GM21717 (cell line): ENCODE data around the gene ABCF1.
"Not testable (repeated sequence)": the region's sequence is repeated elsewhere in the genome, so short reads cannot be mapped to it uniquely, and the experiment has no call there.

ENCODE experiments used
- ATAC-seq: cut with Tn5 transposase; IDR thresholded peaks from one replicate; pipeline ENCODE4 v1.9.1; 2021; ENCODE audit warnings: mild to moderate bottlenecking, moderate library complexity; ENCODE audit not compliant: unreplicated experiment

Gene ABCF1

DNA sequence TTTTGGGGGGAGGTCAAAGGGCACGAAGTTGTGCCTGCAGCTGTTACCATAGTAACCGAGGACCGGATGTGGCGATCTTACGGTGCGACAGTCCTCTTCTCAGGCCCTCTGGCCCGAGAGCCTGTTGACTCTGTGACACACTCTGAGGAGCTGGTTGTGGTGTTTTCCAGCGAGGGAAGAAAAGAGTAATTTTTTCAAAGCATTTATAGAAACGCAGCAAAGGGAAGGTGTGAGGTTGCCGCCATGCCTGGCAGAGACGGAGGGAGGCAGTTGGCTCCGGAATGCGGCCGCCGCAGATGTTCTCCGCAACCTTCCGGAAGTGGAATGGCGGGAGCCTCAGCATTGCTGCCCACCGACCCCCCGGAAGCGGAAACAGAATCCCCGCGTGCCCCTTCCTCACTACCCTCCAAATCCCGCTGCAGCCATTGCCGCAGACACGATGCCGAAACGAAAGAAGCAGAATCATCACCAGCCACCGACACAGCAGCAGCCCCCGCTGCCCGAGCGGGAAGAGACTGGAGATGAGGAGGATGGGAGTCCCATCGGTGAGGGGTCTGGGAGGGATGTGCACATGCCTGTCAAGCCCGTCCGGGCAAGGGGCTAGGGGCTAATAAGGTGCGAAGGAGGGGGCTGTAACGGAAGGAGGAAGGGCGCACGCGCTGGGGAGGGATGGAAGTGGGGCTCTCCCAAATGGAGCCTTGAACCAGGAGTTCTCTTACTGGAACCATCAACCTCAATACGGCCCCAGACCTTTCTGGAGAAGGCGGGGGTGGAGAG lies 14.1 kb upstream of the ABCF1 start, which contains the start of gene PRR3:
Gene PRR3, plus strand, starts transcription at position 390 of the 777 bp plus-strand sequence. Its CDS starts 50 bp downstream, at position 440.
- peak; percentile 47 for ATAC-seq

DNA sequence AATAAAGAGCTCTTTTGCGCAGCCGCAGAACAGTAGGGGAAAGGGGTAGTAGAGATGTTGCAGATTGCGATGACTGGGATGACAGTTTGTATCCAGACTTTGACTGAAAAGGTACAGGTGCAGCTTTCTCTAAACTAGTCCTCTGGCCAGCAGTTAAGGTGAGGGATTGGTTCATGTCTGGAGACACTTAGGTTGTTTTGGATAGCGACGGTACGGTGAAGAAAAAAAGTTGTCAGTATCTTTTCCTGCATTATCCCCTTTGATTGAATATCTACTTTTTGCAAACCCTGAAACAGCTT lies 13.6 kb upstream of the ABCF1 start:
- no peak for ATAC-seq

DNA sequence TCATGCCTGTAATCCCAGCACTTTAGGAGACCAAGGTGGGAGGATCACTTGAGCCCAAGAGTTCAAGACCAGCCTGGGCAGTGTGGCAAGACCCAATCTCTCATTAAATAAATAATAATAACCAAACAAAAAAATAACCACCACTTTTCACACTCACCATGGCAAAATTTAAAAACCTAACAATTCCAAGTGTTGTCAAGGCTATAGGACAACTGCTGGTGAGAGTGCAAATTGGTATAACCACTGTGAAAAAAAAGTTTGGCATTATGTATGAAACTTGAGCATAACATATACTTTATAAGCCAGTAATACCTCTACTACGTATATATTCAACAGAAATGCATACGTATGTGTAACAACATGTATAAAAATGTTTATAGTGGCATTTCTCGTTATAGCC lies 10.3 kb upstream of the ABCF1 start:
- no peak for ATAC-seq

DNA sequence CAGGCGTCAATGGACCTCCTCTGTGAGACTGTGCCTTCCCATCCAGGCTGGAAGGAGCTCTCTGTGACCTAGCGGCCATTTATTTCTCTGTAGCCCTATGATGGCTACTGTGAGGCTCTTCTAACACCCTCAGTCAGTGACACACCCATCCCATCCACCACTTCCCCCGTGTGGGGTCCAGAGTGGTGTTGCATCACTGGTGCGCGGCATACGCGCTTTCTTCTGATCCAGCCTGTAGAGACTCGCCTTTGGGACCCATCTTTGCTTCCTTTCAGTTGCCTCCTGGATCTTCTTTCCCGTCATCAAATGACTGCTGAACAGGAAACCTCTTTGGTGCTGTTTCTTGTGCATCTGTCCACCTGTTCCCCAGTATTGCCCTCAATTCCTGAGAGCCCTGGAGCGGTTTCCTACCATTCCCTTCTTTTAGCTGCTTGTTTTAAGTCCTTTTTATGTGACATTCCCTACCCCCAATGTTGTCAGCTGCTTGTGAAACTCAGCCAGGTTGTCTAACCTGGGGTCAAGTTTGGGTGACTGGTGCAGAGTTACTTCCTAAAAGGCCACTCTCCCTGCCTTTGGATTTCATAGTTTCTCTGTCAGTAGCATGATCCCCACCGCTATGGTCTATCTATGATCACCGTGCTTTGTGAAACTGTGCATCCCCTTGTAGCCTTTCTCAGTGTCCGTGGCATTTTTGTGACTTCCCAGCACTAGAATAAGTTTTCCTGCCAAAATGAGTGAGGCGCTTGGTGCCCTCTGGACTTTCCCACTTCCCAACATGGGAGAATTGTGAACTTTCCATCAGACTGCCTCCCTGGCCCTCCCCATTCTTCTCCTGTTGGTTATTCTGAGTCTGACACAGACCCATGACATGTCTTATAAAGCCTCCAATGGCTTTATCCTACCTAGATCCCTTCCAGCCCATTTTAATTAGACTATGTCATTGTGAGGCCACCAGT lies 8.5 kb upstream of the ABCF1 start:
- ATAC-seq: no peak

DNA sequence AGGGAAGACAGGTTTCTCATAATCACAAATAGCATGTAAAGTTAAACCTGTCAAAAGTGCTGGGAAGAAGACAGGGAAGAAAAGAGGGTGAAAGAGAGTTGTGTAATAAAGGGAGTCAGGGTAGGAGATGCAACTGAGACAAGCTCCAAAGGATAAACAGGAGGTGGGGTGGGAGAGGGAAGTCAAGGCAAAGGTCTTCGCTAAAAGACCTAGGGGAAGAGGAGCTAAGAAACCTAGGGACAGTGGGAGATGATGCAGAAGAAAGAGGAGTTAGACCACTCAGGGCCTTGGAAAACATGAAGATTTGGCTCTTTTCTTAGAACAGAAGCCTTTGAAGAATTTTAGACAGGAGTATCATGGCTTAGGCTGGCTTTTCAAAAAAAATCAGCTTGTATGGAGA lies 7.1 kb upstream of the ABCF1 start:
- no peak for ATAC-seq

DNA sequence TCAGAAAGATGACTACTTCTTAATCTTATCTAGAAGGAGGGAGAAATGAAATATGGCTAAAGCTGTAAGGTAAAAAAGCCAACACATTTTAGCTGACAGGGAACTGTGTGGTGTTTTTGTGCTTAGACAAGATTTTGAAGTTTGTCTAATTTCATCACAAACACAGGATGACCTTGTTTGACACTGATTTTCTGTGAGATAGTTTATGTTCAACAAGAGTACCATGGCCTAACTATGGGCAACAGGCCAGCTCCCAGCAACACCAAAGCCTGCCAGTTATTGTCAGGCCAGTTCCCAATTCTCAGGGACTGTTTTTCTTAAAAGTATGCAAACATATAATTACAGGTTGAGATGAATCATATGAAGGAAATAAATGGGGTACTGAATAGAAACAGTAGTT lies 5.5 kb upstream of the ABCF1 start:
- ATAC-seq: no peak

DNA sequence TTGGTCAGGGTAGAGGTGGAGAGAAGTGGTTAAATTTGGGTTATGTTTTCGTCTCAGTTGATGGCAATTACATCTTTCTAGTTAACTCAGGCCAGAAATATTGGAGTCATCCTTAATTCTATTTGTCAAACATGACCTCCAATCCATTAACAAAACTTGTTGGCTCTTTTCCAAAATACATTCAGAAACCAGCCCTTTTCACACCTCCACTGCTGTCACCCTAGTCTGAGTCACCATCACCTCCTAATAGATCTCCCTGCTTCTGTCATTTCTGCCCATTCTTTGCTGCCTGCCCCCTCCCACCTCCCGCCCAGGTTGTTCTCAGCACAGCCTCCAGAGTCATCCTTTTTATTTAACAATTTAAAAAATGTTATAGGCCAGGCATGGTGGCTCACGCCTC lies 3.0 kb upstream of the ABCF1 start:
- no peak for ATAC-seq

DNA sequence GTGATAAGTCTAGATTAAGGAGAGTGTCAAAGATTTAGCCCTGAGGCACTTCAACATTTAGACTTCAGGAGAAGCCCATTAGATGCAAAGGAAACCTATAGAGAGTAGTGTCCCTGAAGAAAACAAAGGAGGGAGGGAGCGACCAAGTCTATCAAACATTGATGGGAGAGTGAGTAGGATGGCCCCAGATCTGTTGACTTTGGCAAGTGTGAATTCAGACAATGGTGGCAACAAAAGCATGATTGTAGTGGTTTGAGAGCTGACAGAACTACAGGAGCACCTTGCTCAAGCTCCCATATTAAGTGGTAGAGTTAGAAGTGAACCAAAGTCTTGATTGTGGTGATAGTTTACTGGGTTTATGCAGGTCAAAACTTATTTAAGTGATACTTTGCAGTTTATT lies 979 bp upstream of the ABCF1 start:
- ATAC-seq: no peak

DNA sequence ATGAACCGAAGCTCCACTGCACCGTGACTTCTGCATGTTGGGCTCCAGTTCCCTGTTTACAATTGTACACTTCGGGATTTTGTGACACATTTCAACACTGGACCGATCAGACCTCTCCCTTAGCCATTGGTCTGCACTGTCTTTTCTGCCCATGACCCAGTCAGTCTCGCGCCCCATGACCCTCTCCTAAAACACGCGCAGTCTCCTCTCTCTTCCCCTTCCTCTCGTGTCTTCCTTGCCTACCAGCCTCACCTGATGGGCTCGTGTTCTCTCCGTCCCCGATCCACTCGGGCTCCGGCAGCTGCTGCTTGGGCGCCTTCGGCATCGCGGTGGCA lies 535 bp upstream of the ABCF1 start:
- peak; percentile 23 for ATAC-seq

DNA sequence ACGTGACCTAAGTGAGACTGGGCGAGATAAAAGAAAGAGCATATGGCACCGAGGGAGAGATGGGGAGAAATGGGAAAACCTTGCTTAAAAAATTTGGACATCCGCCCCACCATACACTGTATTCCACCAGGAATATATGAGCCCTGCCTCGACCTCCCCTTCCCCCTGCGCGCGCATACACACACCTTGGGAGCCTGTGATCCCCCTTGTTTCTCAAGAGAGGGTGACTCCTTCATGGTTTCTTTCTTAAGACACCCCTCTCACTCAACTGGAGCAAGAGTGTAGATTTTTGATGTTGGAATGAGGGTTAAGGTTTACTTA lies 480 bp downstream of the ABCF1 start:
- ATAC-seq: peak; percentile 8

DNA sequence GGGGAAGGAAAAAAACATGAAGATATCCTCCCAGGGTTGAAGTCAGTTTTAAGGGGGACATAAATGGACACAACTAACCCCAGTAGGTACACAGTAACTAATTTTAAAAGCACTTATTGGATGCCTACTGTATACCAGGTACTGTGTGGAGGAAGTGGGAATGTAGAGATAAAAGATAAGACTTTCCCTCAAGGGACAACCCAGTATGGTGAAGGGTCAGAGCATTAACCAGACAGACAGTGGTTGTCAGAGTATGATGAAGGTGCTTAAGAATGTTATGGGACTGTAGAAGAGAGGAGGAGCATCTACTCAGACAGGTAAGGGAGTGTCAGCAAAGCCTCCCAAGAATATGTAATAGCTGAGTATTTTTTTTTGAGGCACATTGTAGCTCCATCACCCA lies 906 bp downstream of the ABCF1 start:
- ATAC-seq: no peak

DNA sequence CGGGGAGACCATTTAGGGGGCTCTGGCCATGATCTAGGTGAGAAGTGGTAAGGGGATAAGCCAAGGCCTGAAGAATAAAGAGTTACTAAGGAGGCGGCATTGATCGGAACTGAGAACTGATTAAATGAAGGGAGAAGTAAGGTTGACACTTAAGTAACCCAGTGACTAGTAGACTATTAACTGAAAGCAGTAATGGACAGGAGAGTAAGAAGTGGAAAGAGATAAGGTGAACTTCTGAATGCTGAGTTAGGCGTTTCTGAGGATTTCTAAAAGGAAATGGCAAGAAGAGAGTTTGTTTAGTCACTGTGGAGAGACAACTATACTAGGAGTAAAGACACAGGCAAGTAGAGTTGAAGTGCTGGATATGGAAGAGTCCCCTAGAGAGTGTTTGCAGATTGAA lies 1.9 kb downstream of the ABCF1 start:
- ATAC-seq: no peak

DNA sequence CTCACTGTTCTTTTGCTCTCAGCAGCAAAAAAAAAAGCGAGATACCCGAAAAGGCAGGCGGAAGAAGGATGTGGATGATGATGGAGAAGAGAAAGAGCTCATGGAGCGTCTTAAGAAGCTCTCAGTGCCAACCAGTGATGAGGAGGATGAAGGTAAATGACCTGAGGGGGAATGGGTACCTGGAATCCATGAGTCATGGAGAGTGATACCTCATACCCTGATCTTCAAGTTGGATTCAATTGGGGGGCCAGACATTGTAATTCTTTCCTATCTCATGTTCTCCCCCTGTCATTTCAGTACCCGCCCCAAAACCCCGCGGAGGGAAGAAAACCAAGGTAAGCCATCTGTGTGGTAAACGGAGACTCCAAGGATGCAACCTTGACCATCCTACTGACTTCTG lies 6.8 kb downstream of the ABCF1 start:
- no peak for ATAC-seq

DNA sequence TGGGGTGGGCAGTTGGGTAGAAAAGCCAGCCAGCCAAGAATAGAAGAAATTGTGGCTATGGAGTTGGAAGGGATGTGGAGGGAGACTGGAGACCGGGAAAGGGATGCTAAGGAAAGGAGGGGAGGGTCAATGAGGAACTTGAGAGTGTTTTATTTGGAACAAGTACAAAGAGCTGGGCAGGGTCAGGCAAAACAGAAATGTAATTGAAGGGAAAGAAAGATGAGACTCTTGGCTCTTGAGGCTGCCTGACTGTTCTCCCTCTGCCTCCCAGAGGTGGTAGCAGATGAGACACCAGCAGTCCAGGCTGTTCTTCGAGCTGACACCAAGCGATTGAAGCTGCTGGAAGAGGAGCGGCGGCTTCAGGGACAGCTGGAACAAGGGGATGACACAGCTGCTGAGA lies 12.7 kb downstream of the ABCF1 start:
- ATAC-seq: no peak

DNA sequence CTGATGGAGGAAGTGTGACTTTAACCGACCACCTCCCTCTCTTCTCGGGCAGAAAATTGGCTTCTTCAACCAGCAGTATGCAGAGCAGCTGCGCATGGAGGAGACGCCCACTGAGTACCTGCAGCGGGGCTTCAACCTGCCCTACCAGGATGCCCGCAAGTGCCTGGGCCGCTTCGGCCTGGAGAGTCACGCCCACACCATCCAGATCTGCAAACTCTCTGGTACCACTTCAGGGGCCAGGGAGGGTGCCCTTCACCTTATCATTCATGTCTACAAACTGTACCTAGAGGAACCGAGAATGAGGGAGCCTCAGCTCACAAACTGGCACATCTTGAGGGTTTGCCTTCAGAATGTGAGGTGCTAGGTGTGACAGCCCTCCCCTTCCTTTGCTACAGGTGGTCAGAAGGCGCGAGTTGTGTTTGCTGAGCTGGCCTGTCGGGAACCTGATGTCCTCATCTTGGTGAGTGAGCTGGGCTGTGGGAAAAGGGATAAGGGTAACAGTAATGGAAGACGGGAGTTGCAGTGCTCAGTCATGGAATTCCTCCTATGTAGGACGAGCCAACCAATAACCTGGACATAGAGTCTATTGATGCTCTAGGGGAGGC lies 18.6 kb downstream of the ABCF1 start:
- ATAC-seq: no peak

DNA sequence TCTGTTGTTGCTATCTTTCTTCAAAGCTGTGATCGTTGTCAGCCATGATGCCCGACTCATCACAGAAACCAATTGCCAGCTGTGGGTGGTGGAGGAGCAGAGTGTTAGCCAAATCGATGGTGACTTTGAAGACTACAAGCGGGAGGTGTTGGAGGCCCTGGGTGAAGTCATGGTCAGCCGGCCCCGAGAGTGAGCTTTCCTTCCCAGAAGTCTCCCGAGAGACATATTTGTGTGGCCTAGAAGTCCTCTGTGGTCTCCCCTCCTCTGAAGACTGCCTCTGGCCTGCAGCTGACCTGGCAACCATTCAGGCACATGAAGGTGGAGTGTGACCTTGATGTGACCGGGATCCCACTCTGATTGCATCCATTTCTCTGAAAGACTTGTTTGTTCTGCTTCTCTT lies 19.3 kb downstream of the ABCF1 start:
- ATAC-seq: no peak

DNA sequence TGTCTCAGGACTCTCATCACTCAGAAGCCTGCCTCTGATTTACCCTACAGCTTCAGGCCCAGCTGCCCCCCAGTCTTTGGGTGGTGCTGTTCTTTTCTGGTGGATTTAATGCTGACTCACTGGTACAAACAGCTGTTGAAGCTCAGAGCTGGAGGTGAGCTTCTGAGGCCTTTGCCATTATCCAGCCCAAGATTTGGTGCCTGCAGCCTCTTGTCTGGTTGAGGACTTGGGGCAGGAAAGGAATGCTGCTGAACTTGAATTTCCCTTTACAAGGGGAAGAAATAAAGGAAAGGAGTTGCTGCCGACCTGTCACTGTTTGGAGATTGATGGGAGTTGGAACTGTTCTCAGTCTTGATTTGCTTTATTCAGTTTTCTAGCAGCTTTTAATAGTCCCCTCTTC lies 19.8 kb downstream of the ABCF1 start:
- ATAC-seq: no peak

DNA sequence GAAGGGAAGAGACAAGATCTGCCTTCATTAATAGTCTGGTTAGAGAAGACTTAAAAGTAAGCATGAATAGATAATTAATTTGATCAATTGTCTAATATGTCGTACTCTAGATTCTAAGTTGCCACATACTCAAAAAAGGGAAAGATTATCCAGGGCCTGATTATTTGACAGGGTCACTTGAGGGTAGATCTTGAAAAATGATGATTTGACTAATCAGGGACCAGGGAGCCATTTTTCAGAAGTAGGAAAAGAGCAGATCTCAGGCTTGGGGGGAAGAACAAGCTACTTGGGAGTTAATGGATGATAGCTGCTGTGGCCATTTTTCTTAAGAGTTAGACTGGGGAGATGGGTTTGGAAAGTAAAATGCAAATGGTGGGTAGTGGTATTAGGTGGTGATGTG lies 21.0 kb downstream of the ABCF1 start:
- ATAC-seq: no peak

DNA sequence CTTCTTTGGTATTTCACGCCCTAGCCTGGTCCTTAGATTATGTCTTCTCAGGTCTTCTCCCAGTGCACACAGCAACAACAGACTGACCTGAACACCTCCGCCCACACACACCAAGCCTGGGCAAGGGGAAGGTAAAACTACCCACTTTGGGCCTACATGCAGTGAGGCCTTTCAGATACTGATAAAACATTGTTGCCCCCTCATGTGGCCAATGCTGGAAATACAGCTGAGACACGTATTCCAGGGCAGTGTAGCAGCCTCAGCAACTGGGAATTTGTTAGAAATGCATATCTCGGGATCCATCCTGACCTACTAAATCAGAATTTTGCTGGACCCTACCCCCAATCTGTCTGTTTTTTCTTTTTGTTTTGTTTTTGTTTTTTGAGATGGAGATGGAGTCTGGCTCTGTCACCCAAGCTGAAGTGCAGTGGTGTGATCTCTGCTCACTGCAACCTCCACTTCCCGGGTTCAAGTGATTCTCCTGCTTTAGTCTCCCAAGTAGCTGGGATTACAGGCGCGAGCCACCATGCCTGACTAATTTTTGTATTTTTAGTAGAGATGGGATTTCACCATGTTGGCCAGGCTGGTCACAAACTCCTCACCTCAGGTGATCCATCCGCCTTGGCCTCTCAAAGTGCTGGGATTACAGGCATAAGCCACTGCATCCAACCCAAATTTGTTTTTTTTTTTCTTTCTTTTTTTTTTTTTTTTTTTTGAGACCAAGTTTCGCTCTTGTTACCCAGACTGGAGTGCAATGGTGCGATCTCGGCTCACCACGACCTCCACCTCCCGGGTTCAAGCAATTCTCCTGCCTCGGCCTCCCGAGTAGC lies 26.3 kb downstream of the ABCF1 start:
- not testable (repeated sequence) for ATAC-seq

DNA sequence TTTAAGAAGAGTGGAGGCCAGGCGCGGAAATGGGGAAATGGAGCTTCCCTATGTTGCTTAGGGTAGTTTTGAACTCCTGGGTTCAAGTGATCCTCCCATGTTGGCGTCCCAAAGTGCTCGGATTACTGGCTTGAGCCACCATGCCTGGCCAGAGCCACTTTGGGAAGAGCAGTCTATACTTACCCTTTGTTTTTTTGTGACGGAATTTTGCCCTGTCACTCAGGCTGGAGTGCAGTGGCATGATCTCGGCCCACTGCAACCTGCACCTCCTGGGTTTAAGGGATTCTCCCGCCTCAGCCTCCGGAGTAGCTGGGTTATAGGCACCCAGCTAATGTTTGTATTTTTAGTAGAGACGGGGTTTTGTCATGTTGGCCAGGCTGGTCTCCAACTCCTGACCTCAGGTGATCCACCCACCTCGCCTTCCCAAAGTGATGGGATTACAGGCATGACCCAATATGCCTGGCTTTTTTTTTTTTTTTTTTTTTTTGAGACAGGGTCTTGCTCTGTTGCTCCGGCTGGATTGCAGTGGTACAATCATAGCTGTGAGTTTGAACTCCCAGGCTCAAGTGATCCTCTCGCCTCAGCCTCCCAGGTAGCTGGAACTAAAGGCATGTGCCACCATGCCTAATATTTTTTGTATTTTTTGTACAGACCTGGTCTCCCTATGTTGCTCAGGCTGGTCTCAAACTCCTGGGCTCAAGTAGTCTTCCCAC lies 27.8 kb downstream of the ABCF1 start:
- no peak for ATAC-seq
